ENCODE data around the gene ITGB1BP1. TPM values are rescaled to one million over a fixed set of nuclear protein-coding genes. Genes with fewer than 3 reads are reported as not detected.

Gene ITGB1BP1
- total RNA-seq, 1 donor from 2014 or later: 53.8 TPM

DNA sequence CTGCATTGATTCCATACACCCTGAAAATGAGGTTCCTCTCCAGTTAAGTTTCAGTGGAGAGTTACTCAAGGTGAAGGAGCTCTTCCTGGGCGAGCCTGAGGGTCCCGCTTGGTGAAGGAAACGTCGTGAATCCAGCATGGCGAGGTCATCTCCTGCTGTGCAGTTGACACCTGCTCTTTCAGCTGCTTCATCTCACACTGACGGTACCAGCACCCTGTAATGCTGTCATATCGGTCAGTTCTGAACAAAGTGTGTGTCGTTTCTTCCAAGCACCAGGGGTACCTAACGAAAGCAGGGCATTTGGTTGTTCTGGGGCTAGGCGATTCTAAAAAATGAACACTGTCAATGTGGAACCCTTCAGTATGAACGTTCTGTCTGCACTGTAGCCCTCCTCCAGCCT, 52.6 kb downstream of the ITGB1BP1 start:
- H3K36me3 ChIP-seq: peaks cover 0 to 22% of the 10 kb centered on the region in 2 donors
- intact Hi-C loops (cut with DNase I): no loop called here

DNA sequence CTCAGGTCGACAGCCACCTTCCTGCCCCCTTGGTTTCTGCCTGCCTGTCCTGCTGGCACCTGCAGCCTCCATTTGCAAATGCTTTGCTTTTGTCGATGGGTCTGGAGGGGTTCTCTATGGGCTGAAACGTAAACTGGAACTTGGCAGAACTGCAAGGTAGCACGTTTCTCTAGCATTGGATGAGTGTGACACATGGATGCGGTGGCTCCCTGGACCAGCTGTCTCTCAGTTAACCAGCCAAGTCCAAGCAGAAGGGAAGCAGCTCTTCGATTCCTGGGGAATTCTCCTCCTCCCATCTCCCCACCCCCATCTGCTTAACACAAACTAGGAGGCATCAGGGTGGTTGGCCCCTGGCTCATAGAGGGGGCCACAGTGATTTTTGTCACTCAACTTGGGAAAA, 57.3 kb downstream of the ITGB1BP1 start:
- Histone ChIP-seq H3K27ac (no peak overlapping the region), H3K4me1 (peaks cover 2% of the 10 kb centered on the region), H3K9me3 (no peaks in the 10 kb centered on the region), H3K4me3 (no peak overlapping the region), H3K27me3 (no peaks in the 10 kb centered on the region), H3K36me3 (peaks cover 0 to 17% of the 10 kb centered on the region in 2 donors)
- intact Hi-C loops (cut with DNase I): no loop called here
- TF ChIP-seq POLR2A (IDR thresholded peaks at IDR 0.05): no peak
- TF ChIP-seq, protein P1, sequence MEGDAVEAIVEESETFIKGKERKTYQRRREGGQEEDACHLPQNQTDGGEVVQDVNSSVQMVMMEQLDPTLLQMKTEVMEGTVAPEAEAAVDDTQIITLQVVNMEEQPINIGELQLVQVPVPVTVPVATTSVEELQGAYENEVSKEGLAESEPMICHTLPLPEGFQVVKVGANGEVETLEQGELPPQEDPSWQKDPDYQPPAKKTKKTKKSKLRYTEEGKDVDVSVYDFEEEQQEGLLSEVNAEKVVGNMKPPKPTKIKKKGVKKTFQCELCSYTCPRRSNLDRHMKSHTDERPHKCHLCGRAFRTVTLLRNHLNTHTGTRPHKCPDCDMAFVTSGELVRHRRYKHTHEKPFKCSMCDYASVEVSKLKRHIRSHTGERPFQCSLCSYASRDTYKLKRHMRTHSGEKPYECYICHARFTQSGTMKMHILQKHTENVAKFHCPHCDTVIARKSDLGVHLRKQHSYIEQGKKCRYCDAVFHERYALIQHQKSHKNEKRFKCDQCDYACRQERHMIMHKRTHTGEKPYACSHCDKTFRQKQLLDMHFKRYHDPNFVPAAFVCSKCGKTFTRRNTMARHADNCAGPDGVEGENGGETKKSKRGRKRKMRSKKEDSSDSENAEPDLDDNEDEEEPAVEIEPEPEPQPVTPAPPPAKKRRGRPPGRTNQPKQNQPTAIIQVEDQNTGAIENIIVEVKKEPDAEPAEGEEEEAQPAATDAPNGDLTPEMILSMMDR (IDR thresholded peaks at IDR 0.05): no peak
- no peak for TF ChIP-seq POLR2AphosphoS5 (IDR thresholded peaks at IDR 0.05; ENCODE audit: insufficient read depth in 1 of 2, low read depth in 1 of 2)
- no peak for DNase-seq (ENCODE audit: extremely low spot score in 2 of 2)

More for the DNA sequence above, 52.6 kb downstream of the ITGB1BP1 start:
- no peak overlapping the region for H3K4me3 ChIP-seq
- H3K4me1 ChIP-seq: peaks cover 10% of the 10 kb centered on the region
- no peaks in the 10 kb centered on the region for H3K9me3 ChIP-seq
- DNase-seq (ENCODE audit: extremely low spot score in 2 of 2): no peak
- no peak overlapping the region for H3K27ac ChIP-seq
- TF ChIP-seq POLR2AphosphoS5 (IDR thresholded peaks at IDR 0.05; ENCODE audit: insufficient read depth in 1 of 2, low read depth in 1 of 2) (no peak), POLR2A (IDR thresholded peaks at IDR 0.05) (no peak)
- TF ChIP-seq, protein P1 (IDR thresholded peaks at IDR 0.05): no peak
- no peaks in the 10 kb centered on the region for H3K27me3 ChIP-seq

DNA sequence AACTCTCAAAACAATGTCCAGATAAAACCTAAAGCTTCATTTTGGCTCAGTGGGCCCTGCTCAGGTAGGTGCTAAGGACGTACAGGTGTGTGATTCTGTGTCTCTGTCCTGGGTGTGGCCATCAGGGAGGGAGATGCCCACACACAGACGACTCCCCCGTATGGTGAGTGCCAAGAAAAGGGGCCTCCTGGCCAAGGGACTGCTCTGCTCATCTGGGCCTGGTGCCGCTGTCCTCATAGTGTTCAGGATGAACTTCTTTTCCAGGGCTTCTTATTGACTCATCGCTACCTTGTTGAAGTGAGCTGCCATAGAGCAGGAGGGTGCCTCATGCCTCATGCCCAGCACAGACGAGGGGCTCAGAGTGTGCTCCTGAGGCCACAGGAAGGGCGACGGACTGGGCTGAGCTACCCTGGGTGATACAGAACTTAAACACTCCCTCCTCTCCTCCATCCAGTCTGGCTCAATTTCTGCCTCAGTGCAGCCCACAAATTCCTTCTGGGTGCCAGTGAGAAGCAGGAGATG, 57.8 kb downstream of the ITGB1BP1 start:
- TF ChIP-seq, protein P1 (IDR thresholded peaks at IDR 0.05): no peak
- TF ChIP-seq POLR2AphosphoS5 (IDR thresholded peaks at IDR 0.05; ENCODE audit: insufficient read depth in 1 of 2, low read depth in 1 of 2): no peak
- TF ChIP-seq POLR2A (IDR thresholded peaks at IDR 0.05): no peak
- Histone ChIP-seq H3K27ac (no peak overlapping the region), H3K36me3 (peaks cover 0 to 21% of the 10 kb centered on the region in 2 donors), H3K4me1 (no peaks in the 10 kb centered on the region), H3K4me3 (no peak overlapping the region), H3K27me3 (no peaks in the 10 kb centered on the region), H3K9me3 (no peaks in the 10 kb centered on the region)
- no peak for DNase-seq (ENCODE audit: extremely low spot score in 2 of 2)
- intact Hi-C loops (cut with DNase I): no loop called here

DNA sequence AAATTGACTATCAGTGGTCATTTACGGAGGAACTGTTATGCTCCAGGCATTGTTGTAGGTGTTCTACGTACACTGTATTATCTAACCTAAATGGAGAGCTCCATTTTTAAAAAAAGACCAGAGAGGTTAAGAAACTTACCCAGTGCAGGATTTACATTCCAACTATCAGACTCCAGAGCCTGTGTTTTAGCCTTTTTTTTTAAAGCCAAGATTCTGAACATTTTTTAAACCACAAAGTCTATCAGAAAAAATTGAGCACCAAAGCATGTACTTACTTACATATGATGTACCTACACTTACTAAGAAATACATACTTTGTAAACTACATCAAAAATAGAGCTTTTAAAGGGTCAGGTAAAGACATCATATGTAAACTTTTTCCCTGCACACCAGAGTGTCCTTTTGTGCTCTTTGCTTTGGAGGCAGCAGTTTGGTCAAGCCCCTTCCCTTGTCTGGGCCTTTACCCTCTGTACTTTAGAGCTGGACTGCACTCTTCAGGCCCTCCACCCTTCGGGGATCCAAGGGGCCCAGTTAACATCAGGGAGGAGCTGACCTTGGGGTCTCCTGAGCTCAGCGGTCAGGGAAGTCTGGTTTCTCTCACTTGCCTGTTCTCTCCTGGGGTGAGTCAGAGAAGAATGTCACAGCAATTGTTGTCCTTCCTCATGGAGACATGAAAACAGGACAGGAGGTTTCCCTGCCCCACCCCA, 58.4 kb downstream of the ITGB1BP1 start:
- Histone ChIP-seq H3K27me3 (no peaks in the 10 kb centered on the region), H3K9me3 (no peaks in the 10 kb centered on the region), H3K36me3 (peaks cover 0 to 27% of the 10 kb centered on the region in 2 donors), H3K27ac (no peak overlapping the region), H3K4me3 (no peak overlapping the region), H3K4me1 (no peaks in the 10 kb centered on the region)
- intact Hi-C loops (cut with DNase I): no loop called here
- no peak for DNase-seq (ENCODE audit: extremely low spot score in 2 of 2)
- TF ChIP-seq, protein P1 (IDR thresholded peaks at IDR 0.05): no peak
- TF ChIP-seq POLR2AphosphoS5 (IDR thresholded peaks at IDR 0.05; ENCODE audit: insufficient read depth in 1 of 2, low read depth in 1 of 2): no peak
- TF ChIP-seq POLR2A (IDR thresholded peaks at IDR 0.05): no peak

DNA sequence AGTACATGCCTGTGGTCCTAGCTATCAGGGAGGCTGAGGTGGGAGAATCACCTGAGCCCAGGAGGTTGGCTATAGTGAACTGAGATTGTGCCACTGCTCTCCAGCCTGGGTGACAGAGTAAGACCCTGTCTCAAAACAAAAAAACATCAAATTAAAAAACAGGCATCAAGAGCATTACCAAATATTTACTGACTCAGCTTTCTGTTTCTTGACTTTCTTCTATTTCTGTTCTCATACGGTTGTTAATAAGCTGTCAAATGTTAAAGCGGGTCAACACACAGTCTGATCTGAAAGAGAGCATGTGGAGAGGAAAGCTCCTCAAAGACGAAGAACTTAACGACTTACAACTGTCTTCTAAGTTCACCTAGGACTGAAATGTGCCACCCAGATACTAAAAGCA, 59.0 kb downstream of the ITGB1BP1 start:
- intact Hi-C loops (cut with DNase I): no loop called here
- Histone ChIP-seq H3K9me3 (no peaks in the 10 kb centered on the region), H3K27ac (no peak overlapping the region), H3K27me3 (no peaks in the 10 kb centered on the region), H3K4me1 (no peaks in the 10 kb centered on the region), H3K4me3 (no peak overlapping the region), H3K36me3 (peaks cover 0 to 30% of the 10 kb centered on the region in 2 donors)
- no peak for TF ChIP-seq POLR2AphosphoS5 (IDR thresholded peaks at IDR 0.05; ENCODE audit: insufficient read depth in 1 of 2, low read depth in 1 of 2)
- DNase-seq (ENCODE audit: extremely low spot score in 2 of 2): no peak

Data from vagina (tissue), 2 donors.